Smooth muscle cell of the brain vasculature (primary cell): ENCODE results near the gene CFAP70.

Experiments used
- DNase-seq: peaks from one replicate; pipeline ENCODE4 v3.0.0-alpha.2; 2012; ENCODE audit warnings: low read depth, low spot score

Gene CFAP70

GRCh38 chr10:73215749-73216148 is 142.9 kb downstream of the CFAP70 start:
- DNase-seq, result no peak

DNA sequence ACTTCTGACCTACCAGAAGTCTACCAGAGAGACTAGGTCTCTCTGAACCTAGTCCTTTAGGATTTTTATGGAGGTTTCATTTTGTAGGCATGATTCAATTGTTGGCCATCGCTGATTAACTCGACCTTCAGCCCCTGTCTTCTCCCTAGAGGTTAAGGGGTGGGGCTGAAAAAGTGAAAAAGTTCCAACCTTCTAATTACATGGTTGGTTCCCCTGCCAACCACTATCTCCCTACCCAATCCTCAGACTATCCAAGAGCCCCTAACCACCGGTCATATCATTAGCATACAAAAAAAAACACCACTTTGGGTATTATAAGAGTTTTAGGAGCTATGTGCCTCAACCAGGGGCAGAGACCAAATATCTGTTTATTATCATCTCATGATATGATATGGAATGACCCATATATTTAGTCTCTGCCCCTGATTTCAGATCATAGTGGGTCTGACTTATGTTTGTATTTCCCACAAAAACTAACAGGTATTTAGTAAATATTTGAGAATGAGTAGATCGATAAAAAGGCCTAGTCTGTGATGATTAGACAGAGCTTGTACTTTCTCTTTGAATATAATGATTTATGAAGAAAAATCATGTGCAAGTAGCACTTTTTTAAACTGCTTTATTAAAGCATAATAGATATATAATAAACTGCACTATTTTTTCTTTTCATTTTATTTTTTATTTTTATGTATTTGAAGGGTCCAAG is 147.4 kb downstream of the CFAP70 start:
- no peak for DNase-seq

GRCh38 chr10:73210395-73211105 is 148.1 kb downstream of the CFAP70 start:
- DNase-seq, result no peak

DNA sequence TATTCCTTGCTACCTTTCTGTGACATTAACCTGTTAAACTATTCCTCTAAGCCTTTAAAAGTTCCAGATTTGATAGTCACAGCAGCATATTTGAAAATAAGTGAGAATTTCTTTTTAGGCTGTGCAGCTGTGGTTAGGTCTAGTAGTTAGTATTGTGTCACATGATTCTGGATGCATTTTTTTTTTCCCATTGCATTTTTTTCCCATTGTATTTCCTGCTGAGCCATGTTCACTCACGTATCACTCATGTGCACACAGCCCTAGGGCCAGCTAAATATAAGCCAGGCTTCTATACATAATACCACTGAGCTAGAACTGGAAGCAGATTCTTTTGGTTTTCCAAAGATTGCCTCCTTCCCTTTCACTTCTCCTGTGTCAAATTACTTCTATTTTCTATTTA is 149.0 kb downstream of the CFAP70 start:
- DNase-seq, result no peak

GRCh38 chr10:73207883-73208282 is 150.8 kb downstream of the CFAP70 start:
- no peak for DNase-seq

DNA sequence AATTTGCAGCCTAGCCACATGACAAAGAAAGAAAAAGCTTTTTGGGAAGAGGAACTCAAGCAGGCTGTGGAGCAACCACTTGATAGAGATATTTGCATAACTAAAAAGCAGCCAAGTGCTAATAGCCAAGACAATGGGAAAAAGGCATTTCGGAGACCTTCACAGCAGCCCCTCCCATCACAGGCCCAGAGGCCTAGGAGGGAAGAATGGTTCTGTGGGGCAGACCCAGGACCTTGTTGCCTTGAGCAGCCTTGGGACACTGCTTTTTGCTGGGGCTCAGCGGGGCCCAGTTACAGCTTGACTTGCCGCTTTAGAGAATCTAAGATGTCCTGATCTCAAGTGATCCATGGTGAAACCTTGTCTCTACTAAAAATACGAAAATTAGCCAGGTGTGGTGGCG is 152.3 kb downstream of the CFAP70 start:
- DNase-seq, result no peak

DNA sequence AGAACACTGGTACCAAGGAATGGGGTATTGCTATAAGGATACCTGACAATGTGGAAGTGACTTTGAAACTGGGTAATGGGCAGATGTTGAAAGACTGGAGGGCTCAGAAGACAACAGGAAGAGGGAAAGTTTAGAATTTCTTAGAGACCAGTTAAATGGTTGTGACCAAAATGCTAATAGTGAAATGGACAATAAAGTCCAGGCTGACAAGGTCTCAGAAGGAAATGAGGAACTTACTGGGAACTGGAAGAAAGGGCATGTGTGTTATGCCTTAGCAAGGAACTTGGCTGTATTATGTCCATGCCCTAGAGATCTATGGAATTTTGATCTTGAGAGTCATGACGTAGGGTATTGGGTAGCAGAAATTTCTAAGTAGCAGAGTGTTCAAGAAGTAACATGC is 152.8 kb downstream of the CFAP70 start:
- DNase-seq, result no peak

- DNase-seq, result no peak
These were observed 153.6 kb downstream of the CFAP70 start for GRCh38 chr10:73205081-73205480.
